ENCODE results near the gene IFT122. TPM values are rescaled to one million over a fixed set of nuclear protein-coding genes. Genes with fewer than 3 reads are reported as not detected.

Gene IFT122
- total and polyA plus RNA-seq, 3 donors from 2014 or later: 125 to 218 (median 168) TPM

GRCh38 chr3:129526121-129526900 lies 86.3 kb downstream of the IFT122 start:
- 81 to 88% methylated on average over 12 of the region's 12 CpGs for WGBS, 2 donors
- TF ChIP-seq, protein P1, sequence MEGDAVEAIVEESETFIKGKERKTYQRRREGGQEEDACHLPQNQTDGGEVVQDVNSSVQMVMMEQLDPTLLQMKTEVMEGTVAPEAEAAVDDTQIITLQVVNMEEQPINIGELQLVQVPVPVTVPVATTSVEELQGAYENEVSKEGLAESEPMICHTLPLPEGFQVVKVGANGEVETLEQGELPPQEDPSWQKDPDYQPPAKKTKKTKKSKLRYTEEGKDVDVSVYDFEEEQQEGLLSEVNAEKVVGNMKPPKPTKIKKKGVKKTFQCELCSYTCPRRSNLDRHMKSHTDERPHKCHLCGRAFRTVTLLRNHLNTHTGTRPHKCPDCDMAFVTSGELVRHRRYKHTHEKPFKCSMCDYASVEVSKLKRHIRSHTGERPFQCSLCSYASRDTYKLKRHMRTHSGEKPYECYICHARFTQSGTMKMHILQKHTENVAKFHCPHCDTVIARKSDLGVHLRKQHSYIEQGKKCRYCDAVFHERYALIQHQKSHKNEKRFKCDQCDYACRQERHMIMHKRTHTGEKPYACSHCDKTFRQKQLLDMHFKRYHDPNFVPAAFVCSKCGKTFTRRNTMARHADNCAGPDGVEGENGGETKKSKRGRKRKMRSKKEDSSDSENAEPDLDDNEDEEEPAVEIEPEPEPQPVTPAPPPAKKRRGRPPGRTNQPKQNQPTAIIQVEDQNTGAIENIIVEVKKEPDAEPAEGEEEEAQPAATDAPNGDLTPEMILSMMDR (IDR thresholded peaks at IDR 0.05): no peak
- TF ChIP-seq POLR2A (IDR thresholded peaks at IDR 0.05): no peak
- Histone ChIP-seq H3K4me1 (no peaks in the 10 kb centered on the region), H3K27ac (no peak overlapping the region), H3K27me3 (no peaks in the 10 kb centered on the region), H3K36me3 (ENCODE audit: low read depth, missing control alignments) (no peaks in the 10 kb centered on the region), H3K4me3 (no peak overlapping the region), H3K9me3 (no peaks in the 10 kb centered on the region)
- intact Hi-C loops (cut with DNase I; ENCODE audit: low total_unique reads): no loop called here
- DNase-seq: no peak

DNA sequence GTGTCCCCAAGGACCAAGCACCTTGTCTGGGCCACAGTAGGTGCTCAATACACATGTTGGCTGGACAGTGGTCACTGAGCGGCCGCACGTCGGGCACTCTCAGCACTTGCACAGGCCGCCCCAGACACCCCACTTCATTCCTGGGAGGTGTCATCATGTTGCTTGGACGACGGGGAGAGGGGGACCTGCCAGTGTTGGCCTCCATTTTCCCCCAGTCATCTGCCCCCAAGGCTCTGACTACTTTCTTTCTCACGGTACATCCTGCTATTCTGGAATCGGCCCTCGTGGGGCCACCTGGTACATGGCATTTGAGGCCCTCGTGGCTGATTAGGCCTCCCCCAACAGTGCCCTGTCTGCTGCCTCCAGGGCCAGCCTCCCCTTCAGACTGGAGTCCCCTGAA lies 87.2 kb downstream of the IFT122 start:
- Histone ChIP-seq H3K36me3 (ENCODE audit: low read depth, missing control alignments) (no peaks in the 10 kb centered on the region), H3K27ac (no peak overlapping the region), H3K4me3 (no peak overlapping the region), H3K9me3 (no peaks in the 10 kb centered on the region), H3K27me3 (no peaks in the 10 kb centered on the region), H3K4me1 (no peaks in the 10 kb centered on the region)
- WGBS, 2 donors: 81 to 93% methylated on average over 8 to 11 of the region's 11 CpGs
- DNase-seq: no peak
- intact Hi-C loops (cut with DNase I; ENCODE audit: low total_unique reads): no loop called here
- TF ChIP-seq, protein P1 (IDR thresholded peaks at IDR 0.05): no peak
- no peak for TF ChIP-seq POLR2A (IDR thresholded peaks at IDR 0.05)

DNA sequence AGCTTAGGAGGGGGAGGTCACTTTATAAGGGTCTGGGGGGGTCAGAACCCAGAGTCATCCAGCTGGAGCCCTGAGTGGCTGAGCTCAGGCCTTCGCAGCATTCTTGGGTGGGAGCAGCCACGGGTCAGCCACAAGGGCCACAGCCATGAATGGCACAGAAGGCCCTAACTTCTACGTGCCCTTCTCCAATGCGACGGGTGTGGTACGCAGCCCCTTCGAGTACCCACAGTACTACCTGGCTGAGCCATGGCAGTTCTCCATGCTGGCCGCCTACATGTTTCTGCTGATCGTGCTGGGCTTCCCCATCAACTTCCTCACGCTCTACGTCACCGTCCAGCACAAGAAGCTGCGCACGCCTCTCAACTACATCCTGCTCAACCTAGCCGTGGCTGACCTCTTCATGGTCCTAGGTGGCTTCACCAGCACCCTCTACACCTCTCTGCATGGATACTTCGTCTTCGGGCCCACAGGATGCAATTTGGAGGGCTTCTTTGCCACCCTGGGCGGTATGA lies 88.6 kb downstream of the IFT122 start, which contains the start of gene RHO:
Gene RHO, plus strand, starts transcription at position 51 of the 512 bp plus-strand sequence. Its CDS starts 95 bp downstream, at position 146.
- WGBS, 2 donors: 97 to 99% methylated on average over 15 to 18 of the region's 18 CpGs
- H3K36me3 ChIP-seq (ENCODE audit: low read depth, missing control alignments): no peaks in the 10 kb centered on the region
- no peak within 1 kb of the TSS for H3K4me3 ChIP-seq
- TF ChIP-seq, protein P1 (IDR thresholded peaks at IDR 0.05): no peak
- TF ChIP-seq POLR2A (IDR thresholded peaks at IDR 0.05): no peak
- no peak within 1 kb of the TSS for H3K27ac ChIP-seq
- intact Hi-C loops (cut with DNase I; ENCODE audit: low total_unique reads): no loop called here
- no peaks in the 10 kb centered on the region for H3K27me3 ChIP-seq
- no peaks in the 10 kb centered on the region for H3K9me3 ChIP-seq
- no peaks in the 10 kb centered on the region for H3K4me1 ChIP-seq
- DNase-seq: no peak

DNA sequence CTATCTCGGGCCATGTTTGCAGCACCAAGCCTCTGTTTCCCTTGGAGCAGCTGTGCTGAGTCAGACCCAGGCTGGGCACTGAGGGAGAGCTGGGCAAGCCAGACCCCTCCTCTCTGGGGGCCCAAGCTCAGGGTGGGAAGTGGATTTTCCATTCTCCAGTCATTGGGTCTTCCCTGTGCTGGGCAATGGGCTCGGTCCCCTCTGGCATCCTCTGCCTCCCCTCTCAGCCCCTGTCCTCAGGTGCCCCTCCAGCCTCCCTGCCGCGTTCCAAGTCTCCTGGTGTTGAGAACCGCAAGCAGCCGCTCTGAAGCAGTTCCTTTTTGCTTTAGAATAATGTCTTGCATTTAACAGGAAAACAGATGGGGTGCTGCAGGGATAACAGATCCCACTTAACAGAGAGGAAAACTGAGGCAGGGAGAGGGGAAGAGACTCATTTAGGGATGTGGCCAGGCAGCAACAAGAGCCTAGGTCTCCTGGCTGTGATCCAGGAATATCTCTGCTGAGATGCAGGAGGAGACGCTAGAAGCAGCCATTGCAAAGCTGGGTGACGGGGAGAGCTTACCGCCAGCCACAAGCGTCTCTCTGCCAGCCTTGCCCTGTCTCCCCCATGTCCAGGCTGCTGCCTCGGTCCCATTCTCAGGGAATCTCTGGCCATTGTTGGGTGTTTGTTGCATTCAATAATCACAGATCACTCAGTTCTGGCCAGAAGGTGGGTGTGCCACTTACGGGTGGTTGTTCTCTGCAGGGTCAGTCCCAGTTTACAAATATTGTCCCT lies 89.6 kb downstream of the IFT122 start:
- no peak for DNase-seq
- 77 to 80% methylated on average over 8 to 12 of the region's 12 CpGs for WGBS, 2 donors
- intact Hi-C loops (cut with DNase I; ENCODE audit: low total_unique reads): no loop called here

More for the DNA sequence above, 89.6 kb downstream of the IFT122 start:
- H3K4me1 ChIP-seq: no peaks in the 10 kb centered on the region
- TF ChIP-seq, protein P1 (IDR thresholded peaks at IDR 0.05): no peak
- no peak for TF ChIP-seq POLR2A (IDR thresholded peaks at IDR 0.05)
- no peak overlapping the region for H3K4me3 ChIP-seq
- H3K36me3 ChIP-seq (ENCODE audit: low read depth, missing control alignments): no peaks in the 10 kb centered on the region
- no peaks in the 10 kb centered on the region for H3K27me3 ChIP-seq
- no peak overlapping the region for H3K27ac ChIP-seq
- no peaks in the 10 kb centered on the region for H3K9me3 ChIP-seq

Measured in testis (tissue), 3 donors.